K562 (cell line): ENCODE results near the gene WDFY2. TPM values are rescaled to one million over a fixed set of nuclear protein-coding genes. Genes with fewer than 3 reads are reported as not detected.

Source experiments
- CLOCK ChIP-seq: fragments of 250-450 bp; sonication (Bioruptor Pico); IDR thresholded peaks from 2 replicates; pipeline ENCODE4 v1.4.0; 2020; ENCODE audit warnings: mild to moderate bottlenecking, moderate library complexity, borderline replicate concordance
- NFE2 ChIP-seq: IDR thresholded peaks from 2 replicates; pipeline ENCODE4 v1.6.1; 2014; ENCODE audit warnings: antibody characterized with exemption, low read depth
- NR2C2 ChIP-seq, 2 experiments: fragments of 200-800 bp in 1 of 2; sonication (Bioruptor generic) in 1 of 2; sonication (generic) in 1 of 2; formaldehyde crosslinking in 1 of 2; IDR thresholded peaks; 2 replicates each; pipeline versions ENCODE4 v1.6.1 to v1.8.0; 2016 to 2022; ENCODE audit warnings: mild to moderate bottlenecking in 1 of 2, missing compliant biosample characterization in 1 of 2, missing genetic modification characterization in 1 of 2, missing genetic modification reagents in 1 of 2
- TAF7 ChIP-seq: fragments of 450-650 bp; IDR thresholded peaks from 2 replicates; pipeline ENCODE4 v1.6.1; 2016; ENCODE audit warnings: missing genetic modification characterization, missing compliant biosample characterization
- ZC3H11A ChIP-seq: IDR thresholded peaks from 2 replicates; pipeline ENCODE4 v1.6.1; 2012; ENCODE audit warnings: low read depth, low read length, improper control_type of control experiment
- ZNF143 ChIP-seq: sonication (generic); formaldehyde crosslinking; IDR thresholded peaks from 2 replicates; pipeline ENCODE4 v1.9.0; 2022; ENCODE audit warnings: mild to moderate bottlenecking, missing genetic modification reagents
- polyA plus RNA-seq, 8 experiments: library from polyadenylated mRNA; depleted of rRNA in 4 of 8; stranded (reverse) in 5 of 8; unstranded in 3 of 8; fragments of >200 nt; fragmentation: Nextera tagmentation in 2 of 8; fragmentation: Illumina TruSeq in 1 of 8; extraction: Ambion mirVana in 2 of 8; extraction: Trizol in 1 of 8; gene quantifications; 2 replicates each; pipeline versions ENCODE4 v1.2.1 to v1.2.3, GENCODE V29; 2011 to 2014; ENCODE audit warnings: inconsistent platforms in 1 of 8, missing spikeins in 1 of 8
- total RNA-seq, 7 experiments: library from RNA; depleted of rRNA in 6 of 7; stranded (reverse); fragments of >200 nt in 6 of 7; fragmentation: Illumina TruSeq in 2 of 7; extraction: Trizol in 2 of 7; gene quantifications; 2 replicates each; pipeline versions ENCODE4 v1.2.1 to v1.2.3, GENCODE V29; 2011 to 2021; ENCODE audit warnings: low replicate concordance in 1 of 7
- TF ChIP-seq, protein P1 (sequence below): sonication (generic); formaldehyde crosslinking; IDR thresholded peaks from 2 replicates; pipeline ENCODE4 v1.8.1; 2023; ENCODE audit warnings: mild to moderate bottlenecking, missing genetic modification reagents

WDFY2 gene
- total and polyA plus RNA-seq, 9 of the 15 experiments (the other 6 are each of a cell fraction or from before 2014, with no cell fraction given): 0.66 to 6.4 (median 4.4) TPM

DNA sequence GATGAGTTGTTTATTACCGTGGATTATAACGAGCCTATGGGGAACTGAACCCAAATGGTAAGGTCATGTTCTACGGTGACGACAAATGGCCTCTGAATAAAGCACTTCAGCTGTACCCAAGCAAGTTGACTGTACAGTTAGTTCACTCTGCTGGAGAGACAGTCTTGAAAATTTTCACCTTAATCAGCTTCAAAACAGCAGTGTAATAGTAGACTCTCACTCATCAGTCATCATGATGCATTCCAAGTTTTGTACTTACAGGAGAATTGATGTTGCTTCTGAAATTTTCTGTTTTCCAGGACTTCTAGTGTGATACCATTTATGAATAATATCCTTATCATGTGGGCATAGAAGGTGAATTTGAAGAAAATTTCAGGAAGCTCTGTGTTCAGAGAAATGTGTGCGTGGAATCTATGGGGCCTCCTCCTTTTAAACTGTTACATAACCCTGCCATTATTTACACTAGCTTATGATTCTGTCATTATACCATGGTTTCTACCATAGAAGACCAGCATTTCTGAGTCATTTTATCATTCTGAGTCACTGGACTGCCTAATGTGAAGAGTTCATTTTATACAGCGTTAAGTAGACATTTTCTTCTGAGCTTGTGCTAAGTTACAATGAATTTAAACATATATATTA lies 96.9 kb downstream of the WDFY2 start (continued):
- TF ChIP-seq NFE2: no peak
- TF ChIP-seq, protein P1, sequence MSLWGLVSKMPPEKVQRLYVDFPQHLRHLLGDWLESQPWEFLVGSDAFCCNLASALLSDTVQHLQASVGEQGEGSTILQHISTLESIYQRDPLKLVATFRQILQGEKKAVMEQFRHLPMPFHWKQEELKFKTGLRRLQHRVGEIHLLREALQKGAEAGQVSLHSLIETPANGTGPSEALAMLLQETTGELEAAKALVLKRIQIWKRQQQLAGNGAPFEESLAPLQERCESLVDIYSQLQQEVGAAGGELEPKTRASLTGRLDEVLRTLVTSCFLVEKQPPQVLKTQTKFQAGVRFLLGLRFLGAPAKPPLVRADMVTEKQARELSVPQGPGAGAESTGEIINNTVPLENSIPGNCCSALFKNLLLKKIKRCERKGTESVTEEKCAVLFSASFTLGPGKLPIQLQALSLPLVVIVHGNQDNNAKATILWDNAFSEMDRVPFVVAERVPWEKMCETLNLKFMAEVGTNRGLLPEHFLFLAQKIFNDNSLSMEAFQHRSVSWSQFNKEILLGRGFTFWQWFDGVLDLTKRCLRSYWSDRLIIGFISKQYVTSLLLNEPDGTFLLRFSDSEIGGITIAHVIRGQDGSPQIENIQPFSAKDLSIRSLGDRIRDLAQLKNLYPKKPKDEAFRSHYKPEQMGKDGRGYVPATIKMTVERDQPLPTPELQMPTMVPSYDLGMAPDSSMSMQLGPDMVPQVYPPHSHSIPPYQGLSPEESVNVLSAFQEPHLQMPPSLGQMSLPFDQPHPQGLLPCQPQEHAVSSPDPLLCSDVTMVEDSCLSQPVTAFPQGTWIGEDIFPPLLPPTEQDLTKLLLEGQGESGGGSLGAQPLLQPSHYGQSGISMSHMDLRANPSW (CRISPR knock-in tag): no peak
- no peak for TF ChIP-seq ZNF143 (CRISPR knock-in tag)
- no peak for TF ChIP-seq ZC3H11A
- no peak for TF ChIP-seq NR2C2 (CRISPR knock-in tag; IDR thresholded peaks at IDR 0.05)
- no peak for TF ChIP-seq NR2C2 (tag; IDR thresholded peaks at IDR 0.05)
- TF ChIP-seq CLOCK (CRISPR knock-in tag): no peak
- TF ChIP-seq TAF7 (tag): no peak
